ENCODE results near the gene CREB3L1. TPM values are rescaled to one million over a fixed set of nuclear protein-coding genes. Genes with fewer than 3 reads are reported as not detected.
"Not testable (repeated sequence)": the region's sequence is repeated elsewhere in the genome, so short reads cannot be mapped to it uniquely, and the experiment has no call there.

The CREB3L1 gene
- total RNA-seq, 3 donors from 2014 or later: 0.20 to 0.27 (median 0.26) TPM

DNA sequence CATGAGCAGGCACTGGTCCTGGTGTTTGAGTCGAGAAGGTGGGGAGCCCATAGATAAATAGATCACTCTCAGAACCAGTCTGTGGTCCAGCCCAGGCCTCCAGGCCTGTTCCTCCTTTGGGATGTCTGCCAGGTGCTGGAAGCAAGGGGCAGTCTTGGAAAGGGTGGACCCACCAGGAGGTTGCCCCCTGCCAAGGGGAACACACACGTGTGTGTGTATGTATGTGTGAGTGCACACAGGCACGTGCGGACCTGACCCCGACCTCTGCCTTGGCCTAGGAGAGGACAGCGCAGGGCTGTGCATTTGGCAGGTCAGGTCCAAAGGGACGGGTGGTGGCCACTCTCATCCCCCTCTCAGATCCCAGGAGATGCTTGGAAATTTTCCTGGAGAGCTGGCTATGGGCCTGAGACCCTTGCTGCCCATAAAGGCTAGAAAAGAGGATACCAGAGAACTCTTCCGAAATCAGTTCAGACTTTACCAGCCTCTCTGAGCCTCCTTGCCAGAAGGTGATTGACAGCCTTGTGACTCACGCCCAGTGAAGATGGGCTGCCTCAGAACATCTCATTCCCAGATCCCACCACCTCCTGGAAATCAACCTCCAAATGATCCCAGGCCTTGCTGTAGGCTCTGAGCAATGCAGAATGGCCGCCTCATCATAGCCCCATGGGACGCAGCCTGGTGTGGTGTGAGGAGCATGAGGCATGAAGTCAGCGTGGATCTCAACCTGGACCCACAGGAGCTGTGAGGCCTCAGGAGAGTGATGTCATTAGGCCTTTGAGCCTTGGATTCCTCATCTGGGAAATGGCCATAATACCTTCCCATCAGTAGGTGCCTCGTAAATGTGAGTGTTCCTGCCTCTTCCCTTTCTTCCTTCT, 24.0 kb upstream of the CREB3L1 start:
- Mint-ChIP-seq H3K27me3 (ENCODE audit: low read depth) (no peaks in the 10 kb centered on the region), H3K4me3 (no peak overlapping the region), H3K36me3 (ENCODE audit: insufficient read depth) (no peaks in the 10 kb centered on the region), H3K4me1 (ENCODE audit: low read depth) (no peaks in the 10 kb centered on the region), H3K9me3 (no peaks in the 10 kb centered on the region)
- DNase-seq (no peak), ATAC-seq (no peak)

DNA sequence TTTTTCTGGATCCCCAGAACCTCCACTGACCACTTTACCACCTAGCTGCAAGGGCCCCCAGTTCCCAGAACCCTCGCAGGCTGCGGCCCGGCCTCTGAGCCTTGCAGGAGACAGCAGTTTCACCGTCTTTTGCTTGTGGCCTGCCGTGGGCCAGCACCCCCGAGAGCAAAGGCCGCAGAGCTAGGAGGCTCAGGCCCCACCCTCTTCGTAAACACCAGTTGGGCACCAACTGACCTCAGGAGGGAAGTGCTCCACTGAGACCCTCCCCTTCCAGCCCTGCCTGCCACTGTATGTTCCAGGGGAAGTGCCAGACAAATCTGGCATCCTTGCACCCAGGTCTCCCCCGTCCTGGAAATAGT, 23.4 kb upstream of the CREB3L1 start:
- ATAC-seq (no peak), DNase-seq (no peak)
- Mint-ChIP-seq H3K36me3 (ENCODE audit: insufficient read depth) (no peaks in the 10 kb centered on the region), H3K4me3 (no peak overlapping the region), H3K4me1 (ENCODE audit: low read depth) (no peaks in the 10 kb centered on the region), H3K9me3 (no peaks in the 10 kb centered on the region), H3K27me3 (ENCODE audit: low read depth) (no peaks in the 10 kb centered on the region)

DNA sequence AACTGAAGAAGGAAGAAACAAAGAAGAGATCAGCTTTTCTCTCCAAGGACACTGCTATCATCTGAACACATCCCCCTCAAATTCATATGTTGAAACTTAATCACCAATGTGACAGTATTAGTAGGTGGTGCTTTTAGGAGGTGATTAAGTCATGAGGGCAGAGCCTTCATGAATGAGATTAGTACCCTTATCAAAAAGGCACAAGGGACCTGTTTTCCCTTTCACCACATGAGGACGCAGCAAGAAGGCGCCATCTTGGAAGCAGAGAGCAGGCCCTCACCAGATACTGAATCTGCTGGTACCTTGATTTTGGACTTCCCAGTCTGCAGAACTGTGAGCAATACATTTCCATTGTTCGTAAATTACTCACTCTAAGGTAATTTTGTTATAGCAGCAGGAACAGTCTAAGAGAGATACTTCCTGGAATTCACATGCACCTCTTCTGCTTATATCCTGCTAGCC, 20.9 kb upstream of the CREB3L1 start:
- no peaks in the 10 kb centered on the region for H3K9me3 Mint-ChIP-seq
- H3K4me1 Mint-ChIP-seq (ENCODE audit: low read depth): no peaks in the 10 kb centered on the region
- H3K4me3 Mint-ChIP-seq: no peak overlapping the region
- no peaks in the 10 kb centered on the region for H3K27me3 Mint-ChIP-seq (ENCODE audit: low read depth)
- DNase-seq (no peak), ATAC-seq (no peak)
- no peaks in the 10 kb centered on the region for H3K36me3 Mint-ChIP-seq (ENCODE audit: insufficient read depth)

DNA sequence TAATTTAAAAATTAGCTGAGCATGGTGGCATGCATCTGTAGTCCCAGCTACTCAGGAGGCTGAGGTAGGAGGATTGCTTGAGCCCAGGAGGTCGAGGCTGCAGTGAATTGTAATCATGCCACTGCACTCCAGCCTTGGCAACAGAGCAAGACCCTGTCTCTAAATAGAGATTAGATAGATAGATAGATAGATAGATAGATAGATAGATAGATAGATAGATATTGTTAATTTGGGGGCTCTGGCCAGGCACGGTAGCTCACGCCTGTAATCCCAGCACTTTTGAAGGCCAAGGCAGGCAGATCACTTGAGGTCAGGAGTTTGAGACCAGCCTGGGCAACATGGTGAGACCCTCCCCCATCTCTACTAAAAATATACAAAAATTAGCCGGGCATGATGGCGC, 18.1 kb upstream of the CREB3L1 start:
- not testable (repeated sequence) for H3K4me3 Mint-ChIP-seq; H3K27me3 Mint-ChIP-seq (ENCODE audit: low read depth); H3K4me1 Mint-ChIP-seq (ENCODE audit: low read depth); DNase-seq; H3K9me3 Mint-ChIP-seq; H3K36me3 Mint-ChIP-seq (ENCODE audit: insufficient read depth); ATAC-seq

DNA sequence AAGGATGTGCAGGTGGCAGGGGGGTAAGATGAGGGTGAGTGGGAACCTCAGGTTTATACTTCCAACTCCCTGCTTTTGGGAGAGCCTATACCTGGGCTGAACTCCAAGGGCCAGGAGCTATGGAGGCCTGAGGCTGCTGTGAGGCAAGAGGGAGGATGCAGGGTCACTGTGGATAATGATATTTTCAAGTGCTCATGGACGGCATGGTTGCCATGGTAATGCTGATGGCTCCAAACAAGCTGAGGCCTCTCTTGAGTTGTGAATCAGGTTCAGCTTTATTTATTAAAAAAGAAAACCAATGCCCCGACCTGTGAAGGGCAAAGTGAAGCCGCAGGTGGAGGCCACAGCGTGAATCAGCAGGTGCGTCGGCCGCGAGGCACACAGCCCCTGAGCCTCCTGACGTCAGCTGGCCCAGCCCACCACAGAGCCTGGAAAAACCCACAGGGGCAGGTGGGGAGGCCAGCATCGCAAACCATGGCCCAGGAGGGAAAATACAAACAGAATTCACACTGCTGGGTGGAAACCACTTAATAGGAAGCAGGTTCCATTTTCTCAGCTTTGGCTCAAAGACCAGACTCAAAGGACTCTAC, 17.4 kb upstream of the CREB3L1 start:
- Mint-ChIP-seq H3K36me3 (ENCODE audit: insufficient read depth) (no peaks in the 10 kb centered on the region), H3K4me3 (no peak overlapping the region), H3K4me1 (ENCODE audit: low read depth) (no peaks in the 10 kb centered on the region), H3K9me3 (no peaks in the 10 kb centered on the region), H3K27me3 (ENCODE audit: low read depth) (no peaks in the 10 kb centered on the region)
- DNase-seq: no peak
- no peak for ATAC-seq

DNA sequence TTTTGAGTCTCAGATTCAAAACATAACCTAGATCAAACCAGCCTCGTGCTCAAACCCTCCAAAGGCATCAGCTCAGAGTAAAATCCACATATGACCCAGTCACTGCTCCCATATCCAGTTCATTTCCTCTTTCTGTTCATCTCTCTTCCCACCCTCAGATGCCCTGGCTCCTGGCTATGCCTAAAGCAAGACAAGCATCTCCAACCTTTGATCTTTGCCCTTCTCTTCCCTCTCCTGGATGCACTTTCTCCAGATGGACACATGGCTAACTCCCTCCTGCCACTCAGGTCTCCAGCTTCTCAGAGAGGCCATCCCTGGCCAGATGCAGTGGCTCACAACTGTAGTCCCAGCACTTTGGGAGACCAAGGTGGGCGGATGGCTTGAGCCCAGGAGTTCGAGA, 14.3 kb upstream of the CREB3L1 start:
- no peak for DNase-seq
- Mint-ChIP-seq H3K27me3 (ENCODE audit: low read depth) (peaks cover 4% of the 10 kb centered on the region), H3K4me3 (no peak overlapping the region), H3K36me3 (ENCODE audit: insufficient read depth) (no peaks in the 10 kb centered on the region), H3K4me1 (ENCODE audit: low read depth) (no peaks in the 10 kb centered on the region), H3K9me3 (no peaks in the 10 kb centered on the region)
- no peak for ATAC-seq

DNA sequence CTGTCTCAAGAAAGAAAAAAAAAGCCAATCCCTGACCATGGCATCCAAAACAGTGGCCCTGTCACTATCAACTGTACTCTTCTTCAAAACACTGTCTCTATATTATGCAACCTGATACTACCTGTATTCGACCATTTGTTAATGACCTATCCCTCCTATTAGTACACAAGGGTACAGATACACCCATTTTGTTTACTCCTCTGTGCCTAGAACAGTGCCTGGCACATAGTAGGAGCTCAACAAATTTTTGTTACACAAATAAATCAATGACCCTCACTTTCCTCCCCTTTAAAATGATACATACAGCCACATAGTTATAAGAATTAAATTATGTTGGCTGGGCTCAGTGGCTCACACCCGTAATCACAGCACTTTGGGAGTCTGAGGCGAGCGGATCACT, 13.4 kb upstream of the CREB3L1 start:
- DNase-seq: no peak
- Mint-ChIP-seq H3K36me3 (ENCODE audit: insufficient read depth) (no peaks in the 10 kb centered on the region), H3K9me3 (no peaks in the 10 kb centered on the region), H3K4me1 (ENCODE audit: low read depth) (no peaks in the 10 kb centered on the region), H3K27me3 (ENCODE audit: low read depth) (peaks cover 4% of the 10 kb centered on the region), H3K4me3 (no peak overlapping the region)
- no peak for ATAC-seq

DNA sequence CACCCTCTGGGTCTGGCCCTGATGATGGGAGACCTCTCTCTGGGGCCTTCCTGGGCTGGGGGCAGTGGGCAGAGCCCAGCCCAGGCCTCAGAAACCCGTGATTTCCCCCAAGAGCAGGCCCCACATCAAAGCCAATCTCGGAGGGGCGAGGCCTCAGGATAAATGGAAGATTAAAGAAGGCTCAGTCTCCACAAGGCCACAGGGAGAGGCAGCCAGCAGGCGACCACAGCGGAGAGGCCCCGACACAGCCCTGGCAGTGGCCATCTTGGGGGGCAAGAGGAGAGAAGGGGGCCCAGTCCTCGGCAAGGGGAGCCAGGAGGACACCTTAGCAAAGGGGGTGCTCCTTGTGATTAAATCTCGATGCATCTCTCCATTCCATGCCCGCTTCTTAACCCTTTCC, 12.5 kb upstream of the CREB3L1 start:
- Mint-ChIP-seq H3K27me3 (ENCODE audit: low read depth) (peaks cover 4% of the 10 kb centered on the region), H3K36me3 (ENCODE audit: insufficient read depth) (no peaks in the 10 kb centered on the region), H3K4me3 (no peak overlapping the region), H3K4me1 (ENCODE audit: low read depth) (no peaks in the 10 kb centered on the region), H3K9me3 (no peaks in the 10 kb centered on the region)
- ATAC-seq (no peak), DNase-seq (no peak)

DNA sequence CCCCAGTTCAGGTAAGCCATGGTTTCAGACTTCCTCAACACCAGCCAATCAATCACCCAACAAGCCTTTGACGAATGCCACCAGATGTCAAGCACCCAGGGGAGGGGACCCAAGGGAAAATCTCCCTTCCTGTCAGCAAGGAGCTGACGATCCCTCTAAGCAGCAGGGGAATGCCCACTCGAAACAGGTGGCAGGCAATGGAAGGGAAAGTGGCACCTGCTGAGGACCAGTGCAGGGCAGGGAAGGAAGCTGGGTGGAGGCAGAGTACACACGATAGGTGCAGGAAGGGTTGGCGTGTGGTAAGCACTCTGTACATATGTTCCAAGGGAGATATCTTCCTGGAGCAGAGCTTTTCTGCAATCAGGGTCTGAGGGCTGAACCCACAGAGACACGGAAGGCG, 11.7 kb upstream of the CREB3L1 start:
- DNase-seq: no peak
- no peak for ATAC-seq
- Mint-ChIP-seq H3K4me1 (ENCODE audit: low read depth) (no peaks in the 10 kb centered on the region), H3K4me3 (no peak overlapping the region), H3K27me3 (ENCODE audit: low read depth) (peaks cover 4% of the 10 kb centered on the region), H3K9me3 (no peaks in the 10 kb centered on the region), H3K36me3 (ENCODE audit: insufficient read depth) (no peaks in the 10 kb centered on the region)

DNA sequence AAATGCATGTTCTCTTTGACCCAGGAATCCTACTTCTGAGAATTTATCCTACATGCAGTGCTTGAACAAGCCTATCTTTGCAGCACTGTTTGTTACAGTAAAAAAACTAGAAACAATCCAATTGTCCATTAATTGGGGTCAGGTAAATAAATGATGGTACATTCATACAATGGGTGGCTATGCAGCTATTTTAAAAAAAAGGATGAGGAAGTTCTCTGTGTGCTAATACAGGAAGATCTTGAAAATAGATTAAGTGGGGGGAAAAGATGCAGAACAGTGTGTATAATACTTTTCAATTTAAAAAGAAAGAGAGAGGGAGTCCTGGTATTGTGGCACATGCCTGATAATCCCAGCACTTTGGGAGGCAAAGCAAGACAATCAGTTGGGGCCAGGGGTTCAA, 9.5 kb upstream of the CREB3L1 start:
- no peak for ATAC-seq
- H3K27me3 Mint-ChIP-seq (ENCODE audit: low read depth): peaks cover 4% of the 10 kb centered on the region
- H3K36me3 Mint-ChIP-seq (ENCODE audit: insufficient read depth): no peaks in the 10 kb centered on the region
- no peaks in the 10 kb centered on the region for H3K9me3 Mint-ChIP-seq
- no peak for DNase-seq
- no peak overlapping the region for H3K4me3 Mint-ChIP-seq
- H3K4me1 Mint-ChIP-seq (ENCODE audit: low read depth): peaks cover 3% of the 10 kb centered on the region

DNA sequence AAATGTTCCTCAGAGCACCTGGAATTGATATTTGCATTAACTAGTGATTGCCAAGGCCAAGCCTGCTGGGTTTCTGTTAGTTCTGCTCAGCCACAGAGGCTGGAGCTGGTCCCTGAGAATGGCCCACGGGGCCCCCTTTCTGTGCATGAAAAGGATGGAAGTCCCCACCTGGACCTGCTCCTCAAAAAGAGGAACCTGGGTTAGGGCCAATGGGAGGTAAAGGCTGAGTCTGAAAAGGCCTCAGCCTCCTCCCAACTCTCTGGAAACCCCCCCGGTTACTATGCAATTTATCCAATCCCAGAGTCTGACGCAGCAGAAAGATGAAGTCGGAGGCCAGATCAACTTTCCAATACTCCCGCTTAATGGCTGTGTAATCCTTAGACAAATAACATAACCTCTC, 6.8 kb upstream of the CREB3L1 start:
- Mint-ChIP-seq H3K4me1 (ENCODE audit: low read depth) (peaks cover 3% of the 10 kb centered on the region), H3K9me3 (no peaks in the 10 kb centered on the region), H3K4me3 (no peak overlapping the region), H3K27me3 (ENCODE audit: low read depth) (peaks cover 9% of the 10 kb centered on the region), H3K36me3 (ENCODE audit: insufficient read depth) (no peaks in the 10 kb centered on the region)
- ATAC-seq (no peak), DNase-seq (no peak)

DNA sequence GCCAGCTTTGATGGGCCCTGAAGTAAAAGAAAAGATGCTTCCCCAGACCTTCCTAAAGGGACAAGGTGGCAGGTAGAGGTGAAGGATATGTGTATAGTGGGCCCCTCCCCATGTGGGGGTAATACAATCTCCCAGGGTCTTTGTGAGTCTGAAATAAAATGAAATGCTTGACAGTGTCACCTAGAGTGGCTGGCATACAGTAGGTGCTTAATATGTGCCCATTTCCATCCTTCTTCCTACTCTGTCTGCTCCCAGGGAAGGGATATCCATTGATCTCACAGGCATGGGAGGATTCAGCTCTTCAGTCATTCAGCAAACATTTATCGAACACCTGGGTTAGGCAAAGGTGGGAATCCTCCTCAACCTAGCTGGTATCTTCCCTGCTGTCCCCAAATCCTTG, 6.1 kb upstream of the CREB3L1 start:
- Mint-ChIP-seq H3K4me1 (ENCODE audit: low read depth) (peaks cover 3% of the 10 kb centered on the region), H3K4me3 (no peak overlapping the region), H3K36me3 (ENCODE audit: insufficient read depth) (no peaks in the 10 kb centered on the region), H3K9me3 (no peaks in the 10 kb centered on the region), H3K27me3 (ENCODE audit: low read depth) (peaks cover 13% of the 10 kb centered on the region)
- DNase-seq: no peak
- ATAC-seq: no peak

DNA sequence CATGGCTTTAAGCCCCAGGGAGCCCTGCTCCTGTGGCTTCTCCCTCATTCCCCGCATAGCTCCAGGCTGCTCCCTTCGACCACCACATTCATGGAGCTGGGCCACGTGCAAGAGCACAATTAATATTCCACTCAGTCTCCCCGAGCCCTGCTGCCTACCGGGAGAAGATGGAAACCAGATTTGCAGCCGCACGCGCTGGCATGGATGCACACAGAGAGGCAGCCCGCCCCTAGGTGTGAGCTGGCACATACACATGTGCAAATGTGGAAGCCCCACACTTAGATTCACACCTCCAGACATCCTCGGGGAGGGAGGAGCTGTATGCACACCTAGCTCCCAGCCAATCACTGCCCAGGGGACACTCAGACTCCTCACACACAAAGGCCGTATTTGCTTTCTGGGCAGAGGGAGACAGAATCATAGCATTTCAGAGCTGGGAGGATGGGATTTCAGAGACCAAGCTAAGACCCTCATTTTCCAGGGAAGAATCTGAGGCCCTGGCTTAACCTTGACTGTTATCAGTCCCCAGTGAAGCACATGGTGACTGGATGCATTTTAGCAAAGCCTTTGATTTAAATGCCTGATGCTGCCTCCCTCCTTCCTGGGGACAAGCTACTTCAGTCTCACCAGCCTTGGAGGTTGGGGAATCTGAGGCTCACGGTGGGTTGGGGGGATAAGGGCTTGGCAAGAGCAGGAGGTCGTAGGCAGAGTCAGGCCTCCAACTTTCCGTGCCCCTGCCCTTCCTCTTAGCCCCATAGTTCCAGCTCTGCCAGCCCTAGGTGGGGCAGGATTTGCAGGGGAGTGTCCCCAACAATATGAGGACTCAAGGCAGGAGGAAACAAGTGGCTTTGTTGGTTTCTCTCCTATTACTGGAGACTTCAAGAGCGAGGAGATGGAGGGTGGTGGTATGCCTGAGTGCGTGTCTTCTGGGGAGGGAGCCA, 5.3 kb upstream of the CREB3L1 start:
- DNase-seq (no peak), ATAC-seq (no peak)
- Mint-ChIP-seq H3K36me3 (ENCODE audit: insufficient read depth) (no peaks in the 10 kb centered on the region), H3K27me3 (ENCODE audit: low read depth) (peaks cover 18% of the 10 kb centered on the region), H3K4me1 (ENCODE audit: low read depth) (peaks cover 7% of the 10 kb centered on the region), H3K4me3 (no peak overlapping the region), H3K9me3 (no peaks in the 10 kb centered on the region)

DNA sequence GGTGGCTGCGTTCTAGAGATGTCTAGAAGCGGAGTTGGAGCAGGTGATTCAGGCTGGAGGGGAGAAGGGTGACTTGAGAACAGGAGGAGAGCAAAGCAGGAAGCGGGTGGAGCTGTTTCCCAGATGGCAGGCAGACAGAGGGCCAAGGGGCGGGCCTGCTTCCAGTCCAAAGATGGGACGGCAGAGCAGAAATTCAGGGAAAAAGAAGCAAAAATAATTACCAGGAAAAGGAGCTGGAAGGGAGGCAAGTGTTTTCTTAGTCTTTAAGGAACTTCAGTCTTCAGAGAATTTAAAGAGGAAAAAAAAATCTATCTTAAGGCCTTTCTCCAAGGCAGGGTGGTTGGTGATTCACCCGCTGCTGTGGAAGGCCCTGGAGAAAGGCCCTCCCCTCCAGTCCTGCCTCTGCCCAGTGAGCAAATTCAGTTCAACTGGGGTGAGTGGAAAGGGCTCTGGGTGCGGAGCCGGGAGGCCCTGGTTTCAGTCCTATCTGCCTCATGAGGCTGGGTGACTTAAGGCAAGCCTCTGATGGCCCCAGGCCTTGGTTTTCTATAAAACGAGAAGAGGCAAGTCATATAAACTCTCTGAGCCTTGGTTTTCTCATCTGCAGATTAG, 4.5 kb upstream of the CREB3L1 start:
- H3K4me1 Mint-ChIP-seq (ENCODE audit: low read depth): peaks cover 10% of the 10 kb centered on the region
- H3K4me3 Mint-ChIP-seq: no peak overlapping the region
- H3K9me3 Mint-ChIP-seq: no peaks in the 10 kb centered on the region
- DNase-seq: no peak
- no peaks in the 10 kb centered on the region for H3K36me3 Mint-ChIP-seq (ENCODE audit: insufficient read depth)
- peaks cover 20% of the 10 kb centered on the region for H3K27me3 Mint-ChIP-seq (ENCODE audit: low read depth)
- no peak for ATAC-seq

Measured in activated T-cell treated with anti-CD3 and anti-CD28 coated beads, Interleukin-2, amount 50 U/mL, for 4 hours (primary cell).